ENCODE measurements around the gene ZNF444.

Gene ZNF444

GRCh38 chr19:56107626-56108351, 33.3 kb upstream of the ZNF444 start:
- no peak for DNase-seq

- DNase-seq: no peak
Observed at GRCh38 chr19:56108447-56109195, 32.5 kb upstream of the ZNF444 start.

GRCh38 chr19:56109226-56109625, 31.9 kb upstream of the ZNF444 start:
- no peak for DNase-seq

GRCh38 chr19:56110515-56111448, 30.3 kb upstream of the ZNF444 start:
- DNase-seq: no peak

GRCh38 chr19:56111601-56112312, 29.3 kb upstream of the ZNF444 start:
- DNase-seq: no peak

GRCh38 chr19:56112313-56112709, 28.8 kb upstream of the ZNF444 start:
- DNase-seq: peak; percentile 72

- DNase-seq: no peak
Observed at GRCh38 chr19:56113074-56113632, 27.9 kb upstream of the ZNF444 start.

- DNase-seq: no peak
Observed at GRCh38 chr19:56114051-56114777, 26.9 kb upstream of the ZNF444 start.

- DNase-seq: no peak
Observed at GRCh38 chr19:56114778-56115110, 26.3 kb upstream of the ZNF444 start.

GRCh38 chr19:56115490-56115889, 25.6 kb upstream of the ZNF444 start:
- no peak for DNase-seq

- DNase-seq: no peak
Observed at GRCh38 chr19:56116606-56117005, 24.5 kb upstream of the ZNF444 start.

- DNase-seq: no peak
Observed at GRCh38 chr19:56117376-56117884, 23.7 kb upstream of the ZNF444 start.

GRCh38 chr19:56117889-56118288, 23.2 kb upstream of the ZNF444 start:
- no peak for DNase-seq

GRCh38 chr19:56118666-56119581, 22.2 kb upstream of the ZNF444 start:
- DNase-seq: no peak

GRCh38 chr19:56119582-56119978, 21.5 kb upstream of the ZNF444 start:
- DNase-seq: no peak

- no peak for DNase-seq
Observed at GRCh38 chr19:56120002-56120370, 21.1 kb upstream of the ZNF444 start.

- peak; percentile 76 for DNase-seq
Observed at GRCh38 chr19:56120371-56121179, 20.5 kb upstream of the ZNF444 start.

- DNase-seq: peak; percentile 97
Observed at GRCh38 chr19:56121180-56122167, 19.6 kb upstream of the ZNF444 start, which contains the start of gene ZNF787. Gene ZNF787 (minus strand): TSS chr19:56121295. CDS start chr19:56103217, 18,078 bp downstream.

All from COR-L47 (cell line).